ENCODE results near the gene GRAMD1B.

GRAMD1B gene

GRCh38 chr11:123409456-123410217, 20.4 kb upstream of the GRAMD1B start:
- no peak for DNase-seq

GRCh38 chr11:123410218-123410549, 19.9 kb upstream of the GRAMD1B start:
- DNase-seq: no peak

- DNase-seq: no peak
Measured at GRCh38 chr11:123413636-123414035, 16.4 kb upstream of the GRAMD1B start.

GRCh38 chr11:123416566-123416965, 13.5 kb upstream of the GRAMD1B start:
- DNase-seq: no peak

- DNase-seq: no peak
Measured at GRCh38 chr11:123418351-123419114, 11.5 kb upstream of the GRAMD1B start.

- DNase-seq: no peak
Measured at GRCh38 chr11:123419731-123420452, 10.2 kb upstream of the GRAMD1B start.

- no peak for DNase-seq
Measured at GRCh38 chr11:123421589-123421988, 8.5 kb upstream of the GRAMD1B start.

- no peak for DNase-seq
Measured at GRCh38 chr11:123425367-123425766, 4.7 kb upstream of the GRAMD1B start.

GRCh38 chr11:123426789-123427188, 3.3 kb upstream of the GRAMD1B start:
- DNase-seq: no peak

- DNase-seq: no peak
Measured at GRCh38 chr11:123427405-123427804, 2.7 kb upstream of the GRAMD1B start.

GRCh38 chr11:123428116-123428715, 1.9 kb upstream of the GRAMD1B start:
- DNase-seq: no peak

- DNase-seq: no peak
Measured at GRCh38 chr11:123429336-123429735, 733 bp upstream of the GRAMD1B start.

- DNase-seq: no peak
Measured at GRCh38 chr11:123430721-123431497, 840 bp downstream of the GRAMD1B start.

GRCh38 chr11:123431619-123432018, 1.6 kb downstream of the GRAMD1B start:
- DNase-seq: no peak

- DNase-seq: peak in 1 of 2 experiments; percentile 47
Measured at GRCh38 chr11:123434262-123434661, 4.2 kb downstream of the GRAMD1B start.

GRCh38 chr11:123434911-123435310, 4.8 kb downstream of the GRAMD1B start:
- DNase-seq: no peak

- no peak for DNase-seq
Measured at GRCh38 chr11:123437236-123437979, 7.3 kb downstream of the GRAMD1B start.

- DNase-seq: no peak
Measured at GRCh38 chr11:123438131-123438627, 8.1 kb downstream of the GRAMD1B start.

GRCh38 chr11:123439616-123440015, 9.5 kb downstream of the GRAMD1B start:
- DNase-seq: no peak

GRCh38 chr11:123441161-123441560, 11.1 kb downstream of the GRAMD1B start:
- DNase-seq: no peak

- DNase-seq: no peak
Measured at GRCh38 chr11:123443851-123444623, 14.0 kb downstream of the GRAMD1B start.

Measured in NCI-H446 (cell line).